H1 (cell line): ENCODE results near the gene ZNF286A. TPM values are rescaled to one million over a fixed set of nuclear protein-coding genes. Genes with fewer than 3 reads are reported as not detected.

Source experiments
- YY1 ChIP-seq: IDR thresholded peaks from 2 replicates; pipeline ENCODE4 v1.6.1; 2011; ENCODE audit warnings: low read depth, mild to moderate bottlenecking, low read length
- polyA plus RNA-seq, 7 experiments: library from polyadenylated mRNA; depleted of rRNA in 3 of 7; stranded (reverse) in 5 of 7; unstranded in 2 of 7; fragments of >200 nt in 5 of 7; fragments of 200-250 nt in 2 of 7; gene quantifications; 1 replicate in 5 of 7; 2 replicates in 1 of 7; 4 replicates in 1 of 7; pipeline versions ENCODE4 v1.2.1 to v1.2.3, GENCODE V29; 2011 to 2013; ENCODE audit warnings: missing spikeins in 2 of 7, mixed read lengths in 2 of 7
- total RNA-seq: library from RNA; stranded (reverse); fragmentation: NEBNext Ultra II Directional; extraction: Animal tissue kit (Norgen Biotek cat#: 25700); gene quantifications from 2 replicates; pipeline ENCODE4 v1.2.1, GENCODE V29; 2021

ZNF286A gene
- total and polyA plus RNA-seq, 2 of the 8 experiments (the other 6 are each of a cell fraction or from before 2014, with no cell fraction given), result 18.2 to 100.0 TPM

- TF ChIP-seq YY1, result no peak
These were observed 36.9 kb upstream of the ZNF286A start (continued) for GRCh38 chr17:15662681-15663080.
